Thoracic aorta (tissue), 2 donors: Measurements from ENCODE around the gene ABHD13. TPM values are rescaled to one million over a fixed set of nuclear protein-coding genes. Genes with fewer than 3 reads are reported as not detected.

ENCODE experiments used
- ATAC-seq: fragments of 150-250 bp; one replicate; pipeline ENCODE4 v1.8.0; 2017; ENCODE audit warnings: low read depth; ENCODE audit not compliant: insufficient number of reproducible peaks, low FRiP score
- DNase-seq: peaks from one replicate; pipeline ENCODE4 v3.0.0-alpha.2; 2020; ENCODE audit warnings: low spot score
- H3K27ac ChIP-seq, 2 donors: fragments of 200-600 bp; sonication (generic); 1 replicate in 1 of 2; 2 replicates in 1 of 2; pipeline ENCODE4 v1.5.1; 2016; ENCODE audit warnings: mild to moderate bottlenecking in 2 of 2, moderate library complexity in 2 of 2
- H3K27me3 ChIP-seq: fragments of 200-600 bp; sonication (generic); replicated peaks from 2 replicates; pipeline ENCODE4 v1.6.0; 2016; ENCODE audit warnings: mild to moderate bottlenecking; ENCODE audit not compliant: insufficient read depth
- H3K36me3 ChIP-seq: fragments of 200-600 bp; sonication (generic); one replicate; pipeline ENCODE4 v1.5.1; 2016
- H3K4me1 ChIP-seq, 2 donors: fragments of 200-600 bp; sonication (generic); 1 replicate in 1 of 2; 2 replicates in 1 of 2; pipeline versions ENCODE4 v1.5.1 to v1.6.0; 2016; ENCODE audit warnings: low read depth in 2 of 2, mild to moderate bottlenecking in 1 of 2; ENCODE audit not compliant: control insufficient read depth in 1 of 2
- H3K4me3 ChIP-seq: fragments of 200-600 bp; sonication (generic); 2 replicates; pipeline ENCODE4 v1.5.1; 2016; ENCODE audit warnings: mild to moderate bottlenecking
- H3K9me3 ChIP-seq: fragments of 200-600 bp; sonication (generic); 2 replicates; pipeline ENCODE4 v1.5.1; 2016
- total RNA-seq, 2 donors: library from RNA; depleted of rRNA; stranded (reverse); fragments of >200 nt; gene quantifications; one replicate each; pipeline versions ENCODE4 v1.1.0 to v1.2.3, GENCODE V29; 2016
- TF ChIP-seq, protein P1 (sequence below): fragments of 200-600 bp; sonication (generic); IDR thresholded peaks from one replicate; pipeline ENCODE4 v1.5.1; 2019; ENCODE audit warnings: antibody characterized with exemption

Gene ABHD13
- total RNA-seq, 2 donors from 2014 or later = 8.5 to 18.0 TPM

DNA sequence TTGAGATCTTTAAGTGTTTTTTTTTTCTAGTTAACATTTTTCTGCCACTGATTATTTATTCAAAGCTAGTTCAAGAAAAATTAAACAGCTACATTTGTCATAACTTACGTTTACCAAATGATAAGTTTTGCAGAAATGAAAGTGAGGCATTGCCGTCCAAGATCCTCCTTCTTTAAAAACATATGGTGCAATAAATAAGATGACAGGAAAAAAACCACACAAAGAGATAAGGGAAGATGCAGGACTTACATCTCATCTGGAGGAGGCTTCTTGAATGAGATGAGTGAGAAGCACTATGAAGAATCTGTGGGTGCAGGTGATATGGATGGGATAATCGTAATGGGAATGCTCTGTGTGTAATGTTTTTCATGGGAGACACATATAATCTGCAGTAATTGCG is 63.7 kb downstream of the ABHD13 start:
- Histone ChIP-seq H3K27me3 (no peaks in the 10 kb centered on the region), H3K9me3 (no peaks in the 10 kb centered on the region), H3K4me1 (no peaks in the 10 kb centered on the region), H3K27ac (no peak overlapping the region), H3K36me3 (no peaks in the 10 kb centered on the region), H3K4me3 (no peak overlapping the region)
- DNase-seq (no peak), ATAC-seq (no peak)
- TF ChIP-seq, protein P1, sequence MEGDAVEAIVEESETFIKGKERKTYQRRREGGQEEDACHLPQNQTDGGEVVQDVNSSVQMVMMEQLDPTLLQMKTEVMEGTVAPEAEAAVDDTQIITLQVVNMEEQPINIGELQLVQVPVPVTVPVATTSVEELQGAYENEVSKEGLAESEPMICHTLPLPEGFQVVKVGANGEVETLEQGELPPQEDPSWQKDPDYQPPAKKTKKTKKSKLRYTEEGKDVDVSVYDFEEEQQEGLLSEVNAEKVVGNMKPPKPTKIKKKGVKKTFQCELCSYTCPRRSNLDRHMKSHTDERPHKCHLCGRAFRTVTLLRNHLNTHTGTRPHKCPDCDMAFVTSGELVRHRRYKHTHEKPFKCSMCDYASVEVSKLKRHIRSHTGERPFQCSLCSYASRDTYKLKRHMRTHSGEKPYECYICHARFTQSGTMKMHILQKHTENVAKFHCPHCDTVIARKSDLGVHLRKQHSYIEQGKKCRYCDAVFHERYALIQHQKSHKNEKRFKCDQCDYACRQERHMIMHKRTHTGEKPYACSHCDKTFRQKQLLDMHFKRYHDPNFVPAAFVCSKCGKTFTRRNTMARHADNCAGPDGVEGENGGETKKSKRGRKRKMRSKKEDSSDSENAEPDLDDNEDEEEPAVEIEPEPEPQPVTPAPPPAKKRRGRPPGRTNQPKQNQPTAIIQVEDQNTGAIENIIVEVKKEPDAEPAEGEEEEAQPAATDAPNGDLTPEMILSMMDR = no peak

DNA sequence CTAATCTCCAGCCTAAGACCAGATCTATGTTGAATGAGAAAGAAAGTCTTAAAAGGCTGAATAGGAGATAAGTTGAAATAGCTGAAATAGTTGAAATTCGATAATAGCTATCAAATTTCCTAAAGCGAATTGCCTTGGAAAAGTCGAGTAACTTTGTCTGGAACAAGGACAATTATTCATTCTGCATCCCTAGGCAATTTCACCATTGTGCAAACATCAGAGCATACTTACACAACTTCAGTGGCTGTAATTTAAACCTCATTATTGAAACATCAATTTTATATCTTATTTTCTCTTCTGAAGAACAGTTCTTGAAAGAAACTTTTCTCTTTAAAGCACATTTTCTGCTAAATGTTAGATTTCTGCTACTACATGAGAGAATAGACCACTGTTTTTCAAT is 64.9 kb downstream of the ABHD13 start:
- TF ChIP-seq, protein P1 = no peak
- ATAC-seq = no peak

More for the DNA sequence above, 64.9 kb downstream of the ABHD13 start:
- no peaks in the 10 kb centered on the region for H3K9me3 ChIP-seq
- H3K4me1 ChIP-seq = no peaks in the 10 kb centered on the region
- H3K27me3 ChIP-seq = no peaks in the 10 kb centered on the region
- no peak for DNase-seq
- no peak overlapping the region for H3K4me3 ChIP-seq
- H3K27ac ChIP-seq = no peak overlapping the region
- H3K36me3 ChIP-seq = no peaks in the 10 kb centered on the region

Other genes starting within 250 kb of the ABHD13 start
- gene LIG4, start 2.9 kb upstream of the ABHD13 start, total RNA-seq = 10 to 100 TPM in 1 of 2 donors, 1 to 10 TPM in 1; 7.8 to 11.9 TPM
- 10 to 100 TPM in 1 of 2 donors, 1 to 10 TPM in 1; 7.5 to 11.2 TPM for gene TNFSF13B, start 51.3 kb downstream of the ABHD13 start, total RNA-seq